C4-2B (cell line): ENCODE results near the gene PARP11.

Experiments used
- ZFX ChIP-seq: fragments of 450-650 bp; IDR thresholded peaks from 2 replicates; pipeline ENCODE4 v1.6.1; 2017
- TF ChIP-seq, protein P1 (sequence below): fragments of 450-650 bp; conservative IDR thresholded peaks from 2 replicates; pipeline ENCODE4 v1.5.1; 2017; ENCODE audit warnings: mild to moderate bottlenecking

DNA sequence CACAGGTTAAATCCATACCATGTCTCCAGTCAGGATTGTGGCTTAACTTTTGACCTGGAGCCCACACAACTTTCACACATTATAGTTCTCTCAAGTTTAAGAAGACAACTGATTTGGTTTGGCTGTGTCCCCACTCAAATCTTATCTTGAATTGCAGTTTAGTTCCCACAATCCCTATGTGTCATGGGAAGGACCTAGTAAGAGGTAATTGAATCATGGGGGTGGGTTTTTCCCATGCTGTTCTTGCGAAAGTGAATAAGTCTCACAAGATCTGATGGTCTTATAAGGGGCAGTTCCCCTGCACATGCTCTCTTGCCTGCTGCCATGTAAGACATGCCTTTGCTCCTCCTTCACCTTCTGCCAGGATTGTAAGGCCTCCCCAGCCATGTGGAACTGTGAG is 38.2 kb upstream of the PARP11 start:
- TF ChIP-seq, protein P1, sequence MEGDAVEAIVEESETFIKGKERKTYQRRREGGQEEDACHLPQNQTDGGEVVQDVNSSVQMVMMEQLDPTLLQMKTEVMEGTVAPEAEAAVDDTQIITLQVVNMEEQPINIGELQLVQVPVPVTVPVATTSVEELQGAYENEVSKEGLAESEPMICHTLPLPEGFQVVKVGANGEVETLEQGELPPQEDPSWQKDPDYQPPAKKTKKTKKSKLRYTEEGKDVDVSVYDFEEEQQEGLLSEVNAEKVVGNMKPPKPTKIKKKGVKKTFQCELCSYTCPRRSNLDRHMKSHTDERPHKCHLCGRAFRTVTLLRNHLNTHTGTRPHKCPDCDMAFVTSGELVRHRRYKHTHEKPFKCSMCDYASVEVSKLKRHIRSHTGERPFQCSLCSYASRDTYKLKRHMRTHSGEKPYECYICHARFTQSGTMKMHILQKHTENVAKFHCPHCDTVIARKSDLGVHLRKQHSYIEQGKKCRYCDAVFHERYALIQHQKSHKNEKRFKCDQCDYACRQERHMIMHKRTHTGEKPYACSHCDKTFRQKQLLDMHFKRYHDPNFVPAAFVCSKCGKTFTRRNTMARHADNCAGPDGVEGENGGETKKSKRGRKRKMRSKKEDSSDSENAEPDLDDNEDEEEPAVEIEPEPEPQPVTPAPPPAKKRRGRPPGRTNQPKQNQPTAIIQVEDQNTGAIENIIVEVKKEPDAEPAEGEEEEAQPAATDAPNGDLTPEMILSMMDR = no peak
- no peak for TF ChIP-seq ZFX
